Left lobe of liver (tissue), 2 donors: ENCODE results near the gene SLFN11. TPM values are rescaled to one million over a fixed set of nuclear protein-coding genes. Genes with fewer than 3 reads are reported as not detected.
"Not testable (repeated sequence)": the region's sequence is repeated elsewhere in the genome, so short reads cannot be mapped to it uniquely, and the experiment has no call there.

Experiments used
- ATAC-seq: fragments of 200-7000 bp; cut with Tn5 transposase; one replicate; pipeline ENCODE4 v1.9.1; 2020; ENCODE audit warnings: mild to moderate bottlenecking, moderate library complexity
- DNase-seq: peaks from one replicate; pipeline ENCODE4 v3.0.0-alpha.2; 2020; ENCODE audit warnings: low spot score
- total RNA-seq: library from RNA; stranded (reverse); gene quantifications from one replicate; pipeline ENCODE4 v1.2.1, GENCODE V29; 2021
- donor health status: DM: no; HTN: no; CAD: no; lungs with moderate emphysema.
- donor health status: DM: no; HTN: yes; CAD: no.

Gene SLFN11, protein sequence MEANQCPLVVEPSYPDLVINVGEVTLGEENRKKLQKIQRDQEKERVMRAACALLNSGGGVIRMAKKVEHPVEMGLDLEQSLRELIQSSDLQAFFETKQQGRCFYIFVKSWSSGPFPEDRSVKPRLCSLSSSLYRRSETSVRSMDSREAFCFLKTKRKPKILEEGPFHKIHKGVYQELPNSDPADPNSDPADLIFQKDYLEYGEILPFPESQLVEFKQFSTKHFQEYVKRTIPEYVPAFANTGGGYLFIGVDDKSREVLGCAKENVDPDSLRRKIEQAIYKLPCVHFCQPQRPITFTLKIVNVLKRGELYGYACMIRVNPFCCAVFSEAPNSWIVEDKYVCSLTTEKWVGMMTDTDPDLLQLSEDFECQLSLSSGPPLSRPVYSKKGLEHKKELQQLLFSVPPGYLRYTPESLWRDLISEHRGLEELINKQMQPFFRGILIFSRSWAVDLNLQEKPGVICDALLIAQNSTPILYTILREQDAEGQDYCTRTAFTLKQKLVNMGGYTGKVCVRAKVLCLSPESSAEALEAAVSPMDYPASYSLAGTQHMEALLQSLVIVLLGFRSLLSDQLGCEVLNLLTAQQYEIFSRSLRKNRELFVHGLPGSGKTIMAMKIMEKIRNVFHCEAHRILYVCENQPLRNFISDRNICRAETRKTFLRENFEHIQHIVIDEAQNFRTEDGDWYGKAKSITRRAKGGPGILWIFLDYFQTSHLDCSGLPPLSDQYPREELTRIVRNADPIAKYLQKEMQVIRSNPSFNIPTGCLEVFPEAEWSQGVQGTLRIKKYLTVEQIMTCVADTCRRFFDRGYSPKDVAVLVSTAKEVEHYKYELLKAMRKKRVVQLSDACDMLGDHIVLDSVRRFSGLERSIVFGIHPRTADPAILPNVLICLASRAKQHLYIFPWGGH
- total RNA-seq: 2.7 TPM

- DNase-seq (peak; percentile 71), ATAC-seq (peak; percentile 83)
Observed at GRCh38 chr17:35373534-35373983, at the start of gene SLFN11. SLFN11 (minus strand) TSS chr17:35373621; CDS start chr17:35363807, 9,814 bp downstream.

- ATAC-seq, DNase-seq: not testable (repeated sequence)
Observed at GRCh38 chr17:35421069-35421468, 47.6 kb upstream of the SLFN11 start.

GRCh38 chr17:35416659-35417058 lies 43.2 kb upstream of the SLFN11 start:
- DNase-seq (no peak), ATAC-seq (no peak)

DNA sequence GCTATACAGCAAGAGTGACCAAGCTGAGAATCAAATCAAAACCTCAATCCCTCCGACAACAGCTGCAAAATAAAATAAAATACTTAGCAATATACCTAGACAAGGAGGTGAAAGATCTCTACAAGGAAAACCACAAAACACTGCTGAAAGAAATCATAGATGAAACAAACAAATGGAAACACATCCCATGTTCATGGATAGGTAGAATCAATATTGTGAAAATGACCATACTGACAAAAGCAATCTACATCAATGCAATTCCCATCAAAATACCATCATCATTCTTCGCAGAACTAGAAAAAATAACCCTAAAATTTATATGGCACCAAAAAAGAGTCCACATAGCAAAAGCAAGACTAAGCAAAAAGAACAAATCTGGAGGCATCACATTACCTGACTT lies 41.3 kb upstream of the SLFN11 start:
- ATAC-seq, DNase-seq: not testable (repeated sequence)

GRCh38 chr17:35414247-35414646 lies 40.8 kb upstream of the SLFN11 start:
- no peak for ATAC-seq
- DNase-seq: no peak

DNA sequence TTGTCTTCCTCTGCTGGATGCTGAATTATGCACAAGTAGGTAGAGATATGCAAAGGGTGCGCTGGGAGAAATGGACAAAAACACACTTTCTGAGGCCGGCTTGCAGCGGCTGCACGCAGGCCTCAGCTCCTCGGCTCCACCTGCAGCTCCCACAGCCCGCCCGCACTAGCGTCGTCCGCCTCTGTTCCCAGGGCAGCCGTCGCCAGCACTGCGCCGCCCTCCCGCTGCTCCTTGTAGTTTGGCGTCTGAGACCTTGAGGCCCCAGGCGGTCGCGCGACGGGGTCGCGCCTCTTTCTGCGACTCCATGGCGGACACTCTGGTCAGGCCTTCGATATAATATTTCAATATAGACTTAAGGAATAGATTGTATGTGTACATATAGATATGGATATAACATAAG lies 34.1 kb upstream of the SLFN11 start:
- DNase-seq (no peak), ATAC-seq (no peak)

- DNase-seq (no peak), ATAC-seq (no peak)
Observed at GRCh38 chr17:35406568-35406967, 33.1 kb upstream of the SLFN11 start.

GRCh38 chr17:35404360-35404759 lies 30.9 kb upstream of the SLFN11 start:
- DNase-seq (no peak), ATAC-seq (no peak)

GRCh38 chr17:35393783-35394182 lies 20.4 kb upstream of the SLFN11 start:
- not testable (repeated sequence) for DNase-seq, ATAC-seq

GRCh38 chr17:35390663-35391062 lies 17.2 kb upstream of the SLFN11 start:
- no peak for DNase-seq

DNA sequence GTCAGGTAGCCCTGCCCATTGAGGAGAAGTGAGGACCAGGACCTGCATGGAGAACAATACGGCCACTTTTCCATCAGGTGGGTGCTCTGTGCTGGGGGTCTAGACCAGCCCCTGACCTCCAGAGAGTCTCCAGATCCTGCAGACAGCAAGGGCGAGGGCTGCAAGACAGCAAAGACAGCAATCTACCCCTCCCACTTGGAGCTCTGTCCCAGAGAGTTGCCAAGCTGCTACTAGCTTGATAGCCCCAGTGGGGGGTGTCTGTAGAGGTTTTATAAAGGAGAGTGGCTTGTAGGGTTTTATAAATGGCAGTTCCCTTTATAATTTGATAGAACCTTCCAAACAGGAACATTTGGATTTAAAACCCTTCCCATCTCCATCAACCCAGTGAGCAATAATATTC lies 16.7 kb upstream of the SLFN11 start:
- DNase-seq: no peak
- no peak for ATAC-seq

More at GRCh38 chr17:35390663-35391062, 17.2 kb upstream of the SLFN11 start:
- no peak for ATAC-seq

- DNase-seq: no peak
- ATAC-seq: no peak
Observed at GRCh38 chr17:35387496-35387895, 14.1 kb upstream of the SLFN11 start.

GRCh38 chr17:35377706-35378105 lies 4.3 kb upstream of the SLFN11 start:
- ATAC-seq (no peak), DNase-seq (no peak)

- DNase-seq (no peak), ATAC-seq (no peak)
Observed at GRCh38 chr17:35377068-35377467, 3.6 kb upstream of the SLFN11 start.

- no peak for DNase-seq
- no peak for ATAC-seq
Observed at GRCh38 chr17:35376245-35376644, 2.8 kb upstream of the SLFN11 start.

DNA sequence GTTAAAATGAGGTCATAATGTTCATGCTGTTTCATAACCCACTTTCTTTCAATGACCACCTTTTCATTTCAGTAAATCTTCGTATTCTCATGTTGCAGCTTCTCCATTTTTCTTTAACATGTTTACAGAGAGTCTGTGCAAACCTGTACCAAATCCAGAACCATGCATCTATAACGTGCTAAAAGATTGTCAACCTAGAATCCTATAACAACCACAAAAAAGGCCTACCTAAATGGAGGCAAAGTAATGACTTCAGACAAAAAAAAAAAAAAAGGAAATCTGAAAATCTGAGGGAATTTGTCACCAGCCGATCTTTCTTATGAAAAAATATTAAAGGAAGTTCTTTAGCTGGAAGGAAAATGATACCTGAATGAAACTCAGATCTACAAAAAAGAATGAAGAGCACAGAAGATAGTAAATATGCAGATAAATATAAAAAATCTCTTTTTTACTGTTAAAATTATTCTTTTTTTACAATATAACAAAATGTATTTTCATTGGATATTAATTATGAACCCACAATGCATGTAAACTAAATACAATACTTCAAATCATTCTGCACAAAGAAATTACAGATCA lies 1.4 kb upstream of the SLFN11 start:
- DNase-seq (no peak), ATAC-seq (no peak)

- DNase-seq (peak; percentile 59), ATAC-seq (peak; percentile 83)
Observed at GRCh38 chr17:35373984-35374765, 754 bp upstream of the SLFN11 start.

DNA sequence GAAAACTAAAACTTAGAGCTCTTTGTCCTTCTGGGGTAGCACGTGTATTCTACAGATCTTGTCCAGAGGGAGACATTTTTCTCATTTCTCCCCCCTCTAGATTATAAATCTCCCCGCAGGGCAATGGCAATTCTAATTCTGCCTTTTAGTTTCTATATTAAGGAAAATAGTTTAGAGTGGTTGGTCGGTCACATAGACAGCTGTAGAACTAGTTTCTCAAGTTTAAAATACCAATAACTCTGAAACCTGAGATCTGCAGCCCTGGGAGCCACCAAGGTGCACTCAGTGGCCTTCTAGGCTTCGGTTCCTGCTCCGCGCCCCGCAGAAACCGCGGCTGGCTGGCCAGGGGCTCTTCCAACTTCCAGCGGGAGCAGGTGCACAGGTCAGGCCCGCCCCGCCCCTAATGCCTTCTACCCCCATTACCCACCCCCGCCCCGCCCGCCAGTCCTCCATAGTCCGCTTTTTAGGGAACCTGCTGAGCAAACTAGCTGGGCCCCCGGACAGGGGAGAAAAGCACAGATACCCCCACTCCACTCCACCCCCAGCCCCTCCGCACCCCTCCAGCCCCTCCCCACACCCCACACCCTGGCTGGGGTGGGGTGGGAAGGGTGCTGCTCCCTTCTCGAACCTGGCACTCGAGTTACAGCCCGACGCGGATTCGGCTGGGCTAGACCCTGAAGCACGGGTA lies 431 bp downstream of the SLFN11 start:
- ATAC-seq: no peak
- DNase-seq: no peak

GRCh38 chr17:35371934-35372333 lies 1.5 kb downstream of the SLFN11 start:
- no peak for ATAC-seq

More at GRCh38 chr17:35371934-35372333, 1.5 kb downstream of the SLFN11 start:
- no peak for DNase-seq
